ENCODE data around the gene NCKAP5.

DNA sequence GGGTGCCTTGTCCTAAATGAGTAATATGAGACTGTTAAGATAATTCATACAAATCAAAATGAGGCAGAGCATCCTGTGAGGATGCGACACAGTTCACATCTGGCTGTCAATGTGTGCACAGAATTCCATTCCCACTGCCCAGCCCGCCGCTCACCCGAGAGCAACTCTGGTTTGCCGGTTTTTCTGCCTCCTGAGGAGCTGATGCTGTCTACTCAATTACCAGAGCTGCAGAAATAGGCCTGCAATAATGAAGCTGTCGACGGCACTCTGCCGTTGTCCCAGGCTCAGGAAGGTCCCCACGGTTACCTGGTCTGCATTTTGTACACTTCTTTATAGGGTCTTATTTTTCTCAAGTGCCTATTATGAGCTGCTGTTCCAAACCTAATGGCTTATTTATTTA lies 842.5 kb downstream of the NCKAP5 start:
- TF ChIP-seq, protein P1, sequence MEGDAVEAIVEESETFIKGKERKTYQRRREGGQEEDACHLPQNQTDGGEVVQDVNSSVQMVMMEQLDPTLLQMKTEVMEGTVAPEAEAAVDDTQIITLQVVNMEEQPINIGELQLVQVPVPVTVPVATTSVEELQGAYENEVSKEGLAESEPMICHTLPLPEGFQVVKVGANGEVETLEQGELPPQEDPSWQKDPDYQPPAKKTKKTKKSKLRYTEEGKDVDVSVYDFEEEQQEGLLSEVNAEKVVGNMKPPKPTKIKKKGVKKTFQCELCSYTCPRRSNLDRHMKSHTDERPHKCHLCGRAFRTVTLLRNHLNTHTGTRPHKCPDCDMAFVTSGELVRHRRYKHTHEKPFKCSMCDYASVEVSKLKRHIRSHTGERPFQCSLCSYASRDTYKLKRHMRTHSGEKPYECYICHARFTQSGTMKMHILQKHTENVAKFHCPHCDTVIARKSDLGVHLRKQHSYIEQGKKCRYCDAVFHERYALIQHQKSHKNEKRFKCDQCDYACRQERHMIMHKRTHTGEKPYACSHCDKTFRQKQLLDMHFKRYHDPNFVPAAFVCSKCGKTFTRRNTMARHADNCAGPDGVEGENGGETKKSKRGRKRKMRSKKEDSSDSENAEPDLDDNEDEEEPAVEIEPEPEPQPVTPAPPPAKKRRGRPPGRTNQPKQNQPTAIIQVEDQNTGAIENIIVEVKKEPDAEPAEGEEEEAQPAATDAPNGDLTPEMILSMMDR (IDR thresholded peaks at IDR 0.05; ENCODE audit: low read length) = no peak
- TF ChIP-seq EZH2 (IDR thresholded peaks at IDR 0.05; ENCODE audit: borderline replicate concordance, low read length) = no peak
